Measurements from ENCODE around the gene MINAR1. TPM values are rescaled to one million over a fixed set of nuclear protein-coding genes. Genes with fewer than 3 reads are reported as not detected.
A peak's percentile ranks its signal among the peaks of the same experiment; 100 is the strongest.
"Not testable (repeated sequence)": the region's sequence is repeated elsewhere in the genome, so short reads cannot be mapped to it uniquely, and the experiment has no call there.

The MINAR1 gene
- total RNA-seq, 1 donor from 2014 or later: 1.9 TPM

DNA sequence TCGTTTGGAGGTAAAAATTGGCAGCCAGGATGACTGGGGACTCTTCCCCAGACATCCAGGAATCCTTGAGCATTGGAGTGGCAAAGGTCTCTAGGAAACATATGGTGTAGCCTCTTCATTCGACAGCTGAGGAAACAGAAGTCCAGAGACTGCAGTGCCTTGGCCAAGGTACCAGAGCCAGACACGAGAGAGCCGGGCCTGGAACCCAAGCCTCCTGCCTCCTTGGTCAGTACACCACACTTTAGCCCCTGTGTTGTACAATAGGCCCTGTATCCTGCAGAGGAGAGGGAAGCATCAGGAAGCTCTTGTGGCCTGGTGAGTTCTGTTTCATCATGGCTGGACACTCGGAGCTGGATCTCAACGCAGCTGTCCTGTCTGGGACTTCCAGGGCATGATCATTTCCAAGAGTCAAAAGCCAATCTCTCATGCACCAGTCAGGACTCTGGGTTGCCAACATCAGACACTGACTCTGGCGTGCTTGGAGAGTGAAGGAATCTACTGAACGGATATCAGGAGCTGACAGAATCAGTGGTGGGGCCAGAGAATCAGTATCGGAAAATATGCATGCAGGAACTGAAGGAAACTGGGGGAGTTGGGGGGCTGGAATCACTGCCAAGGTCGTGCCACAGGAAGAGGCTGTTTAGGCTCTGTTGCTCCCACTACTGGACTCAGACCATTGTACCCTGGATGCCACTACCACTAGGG is 6.4 kb upstream of the MINAR1 start:
- H3K9me3 Mint-ChIP-seq: no peaks in the 10 kb centered on the region
- no peaks in the 10 kb centered on the region for H3K4me1 Mint-ChIP-seq
- H3K27me3 Mint-ChIP-seq (ENCODE audit: low read depth): peaks cover 44% of the 10 kb centered on the region
- H3K27ac Mint-ChIP-seq (ENCODE audit: unreplicated experiment): no peak overlapping the region
- TF ChIP-seq CTCF (conservative IDR thresholded peaks at IDR 0.05): no peak
- no peaks in the 10 kb centered on the region for H3K36me3 Mint-ChIP-seq (ENCODE audit: low read depth)
- no peak for DNase-seq (ENCODE audit: low read depth, low spot score)
- H3K4me3 Mint-ChIP-seq: no peak overlapping the region

GRCh38 chr15:79426899-79427298 is 5.2 kb upstream of the MINAR1 start:
- not testable (repeated sequence) for DNase-seq (ENCODE audit: low read depth, low spot score); H3K27ac Mint-ChIP-seq (ENCODE audit: unreplicated experiment); H3K9me3 Mint-ChIP-seq; H3K4me3 Mint-ChIP-seq; H3K4me1 Mint-ChIP-seq; H3K36me3 Mint-ChIP-seq (ENCODE audit: low read depth)
- H3K27me3 Mint-ChIP-seq (ENCODE audit: low read depth): peaks cover 53% of the 10 kb centered on the region

GRCh38 chr15:79427781-79428598 is 4.1 kb upstream of the MINAR1 start:
- Mint-ChIP-seq H3K36me3 (ENCODE audit: low read depth) (no peaks in the 10 kb centered on the region), H3K4me3 (no peak overlapping the region), H3K4me1 (peaks cover 11% of the 10 kb centered on the region), H3K27me3 (ENCODE audit: low read depth) (peaks cover 64% of the 10 kb centered on the region), H3K27ac (ENCODE audit: unreplicated experiment) (no peak overlapping the region), H3K9me3 (no peaks in the 10 kb centered on the region)
- no peak for TF ChIP-seq CTCF (conservative IDR thresholded peaks at IDR 0.05)
- no peak for DNase-seq (ENCODE audit: low read depth, low spot score)

GRCh38 chr15:79430901-79431635 is 1.1 kb upstream of the MINAR1 start:
- Mint-ChIP-seq H3K4me3 (peak overlapping the region; percentile 82), H3K9me3 (no peaks in the 10 kb centered on the region), H3K27ac (ENCODE audit: unreplicated experiment) (no peak overlapping the region), H3K4me1 (peaks cover 27% of the 10 kb centered on the region), H3K36me3 (ENCODE audit: low read depth) (no peaks in the 10 kb centered on the region), H3K27me3 (ENCODE audit: low read depth) (peaks cover 92% of the 10 kb centered on the region)
- DNase-seq (ENCODE audit: low read depth, low spot score): no peak
- TF ChIP-seq CTCF (conservative IDR thresholded peaks at IDR 0.05): no peak

GRCh38 chr15:79432345-79433275 is 474 bp downstream of the MINAR1 start:
- no peak overlapping the region for H3K27ac Mint-ChIP-seq (ENCODE audit: unreplicated experiment)

More at GRCh38 chr15:79432345-79433275, 474 bp downstream of the MINAR1 start:
- Mint-ChIP-seq H3K9me3 (no peaks in the 10 kb centered on the region), H3K27me3 (ENCODE audit: low read depth) (peaks cover 89% of the 10 kb centered on the region), H3K4me1 (peaks cover 38% of the 10 kb centered on the region), H3K36me3 (ENCODE audit: low read depth) (no peaks in the 10 kb centered on the region), H3K4me3 (peak overlapping the region; percentile 71)
- DNase-seq (ENCODE audit: low read depth, low spot score): peak; percentile 28
- peak; percentile 10 for TF ChIP-seq CTCF (conservative IDR thresholded peaks at IDR 0.05)

Data from neural crest cell (in vitro differentiated cells).